A673 (cell line): ENCODE measurements around the gene FAM98C.

Source experiments
- CTCF ChIP-seq: fragments of 300-800, 200-600 bp; sonication (generic); conservative IDR thresholded peaks from 2 replicates; pipeline ENCODE4 v1.5.1; 2017; ENCODE audit warnings: low read depth, mild to moderate bottlenecking, antibody characterized with exemption, low read length, moderate library complexity, mixed read lengths
- EZH2 ChIP-seq: fragments of 200-600 bp; sonication (generic); IDR thresholded peaks from 2 replicates; pipeline ENCODE4 v1.6.1; 2017; ENCODE audit warnings: borderline replicate concordance, low read depth, mild to moderate bottlenecking, mixed read lengths, antibody characterized with exemption, low read length; ENCODE audit not compliant: poor library complexity, severe bottlenecking

- TF ChIP-seq CTCF (no peak), EZH2 (no peak)
Measured at GRCh38 chr19:38373907-38374331, 29.0 kb upstream of the FAM98C start.
